Astrocyte of the spinal cord (primary cell): Measurements from ENCODE around the gene NPHP1.
"Not testable (repeated sequence)": the region's sequence is repeated elsewhere in the genome, so short reads cannot be mapped to it uniquely, and the experiment has no call there.

Source experiments
- DNase-seq: peaks from one replicate; pipeline ENCODE4 v3.0.0; 2011; ENCODE audit warnings: low read depth, low spot score
- H3K4me3 ChIP-seq: 2 replicates; pipeline ENCODE4 v1.5.1; 2011; ENCODE audit warnings: low read depth, mild to moderate bottlenecking, low read length, moderate library complexity
- in situ Hi-C: cut with HindIII; loops from 2 replicates; pipeline ENCODE4 v1.10.0; 2017; ENCODE audit warnings: low sequenced_read_pairs
- TF ChIP-seq, protein P1 (sequence below): IDR thresholded peaks from 2 replicates; pipeline ENCODE4 v1.5.1; 2012; ENCODE audit warnings: low read depth, mild to moderate bottlenecking, low read length, inconsistent platforms

The NPHP1 gene

DNA sequence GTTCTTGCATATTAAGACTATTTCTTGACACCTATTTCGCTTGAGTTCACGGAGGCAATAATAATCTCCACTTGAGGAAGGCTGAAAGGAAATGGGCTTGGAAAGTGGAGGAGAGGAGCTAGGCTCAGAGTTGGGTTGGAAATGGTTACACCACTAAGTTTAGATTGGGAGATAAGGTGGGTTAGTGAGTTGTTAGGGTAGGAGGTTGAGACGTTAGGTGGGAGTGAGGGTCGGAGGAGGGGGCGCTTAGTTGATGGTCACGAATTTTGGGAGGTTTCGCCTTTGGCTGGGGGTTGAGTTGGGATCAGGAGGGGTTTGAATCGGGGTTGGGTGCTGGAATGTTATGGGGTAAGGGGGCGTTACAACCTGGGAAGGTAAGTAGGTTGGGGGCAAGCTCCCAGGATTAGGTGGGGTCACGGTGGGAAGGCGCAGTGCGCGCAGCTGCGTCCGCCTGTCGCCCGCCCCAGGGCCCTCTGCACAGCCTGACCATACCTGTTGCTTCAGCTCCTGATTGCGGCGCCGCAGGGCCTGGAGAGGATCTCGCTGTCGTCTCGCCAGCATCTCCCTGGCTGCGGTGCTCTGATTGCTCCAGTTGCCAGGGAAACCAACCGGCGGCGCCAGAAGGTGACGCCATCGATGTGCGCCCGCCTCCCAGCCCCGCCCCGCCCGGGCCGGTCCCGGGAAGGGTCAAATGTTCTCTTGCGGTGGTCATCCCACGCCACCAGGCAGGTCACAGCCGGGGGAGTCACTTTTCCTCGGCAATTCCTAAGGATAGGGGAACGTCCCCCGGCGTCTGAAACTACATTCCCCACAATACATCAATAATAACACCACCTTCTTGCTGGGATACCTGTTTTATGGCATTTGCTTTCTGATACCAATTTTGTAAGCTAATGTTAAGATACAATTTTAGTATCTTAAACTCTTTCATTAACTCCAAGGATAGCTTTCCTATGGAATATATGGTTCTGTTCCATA lies at the start of gene NPHP1:
Gene NPHP1, minus strand, starts transcription at position 606 of the 978 bp plus-strand sequence. Its CDS starts 45 bp downstream, at position 561.
- H3K4me3 ChIP-seq = peak within 1 kb of the TSS; percentile 64
- TF ChIP-seq, protein P1, sequence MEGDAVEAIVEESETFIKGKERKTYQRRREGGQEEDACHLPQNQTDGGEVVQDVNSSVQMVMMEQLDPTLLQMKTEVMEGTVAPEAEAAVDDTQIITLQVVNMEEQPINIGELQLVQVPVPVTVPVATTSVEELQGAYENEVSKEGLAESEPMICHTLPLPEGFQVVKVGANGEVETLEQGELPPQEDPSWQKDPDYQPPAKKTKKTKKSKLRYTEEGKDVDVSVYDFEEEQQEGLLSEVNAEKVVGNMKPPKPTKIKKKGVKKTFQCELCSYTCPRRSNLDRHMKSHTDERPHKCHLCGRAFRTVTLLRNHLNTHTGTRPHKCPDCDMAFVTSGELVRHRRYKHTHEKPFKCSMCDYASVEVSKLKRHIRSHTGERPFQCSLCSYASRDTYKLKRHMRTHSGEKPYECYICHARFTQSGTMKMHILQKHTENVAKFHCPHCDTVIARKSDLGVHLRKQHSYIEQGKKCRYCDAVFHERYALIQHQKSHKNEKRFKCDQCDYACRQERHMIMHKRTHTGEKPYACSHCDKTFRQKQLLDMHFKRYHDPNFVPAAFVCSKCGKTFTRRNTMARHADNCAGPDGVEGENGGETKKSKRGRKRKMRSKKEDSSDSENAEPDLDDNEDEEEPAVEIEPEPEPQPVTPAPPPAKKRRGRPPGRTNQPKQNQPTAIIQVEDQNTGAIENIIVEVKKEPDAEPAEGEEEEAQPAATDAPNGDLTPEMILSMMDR = no peak
- in situ Hi-C loops = no loop called here
- DNase-seq = peak; percentile 81

DNA sequence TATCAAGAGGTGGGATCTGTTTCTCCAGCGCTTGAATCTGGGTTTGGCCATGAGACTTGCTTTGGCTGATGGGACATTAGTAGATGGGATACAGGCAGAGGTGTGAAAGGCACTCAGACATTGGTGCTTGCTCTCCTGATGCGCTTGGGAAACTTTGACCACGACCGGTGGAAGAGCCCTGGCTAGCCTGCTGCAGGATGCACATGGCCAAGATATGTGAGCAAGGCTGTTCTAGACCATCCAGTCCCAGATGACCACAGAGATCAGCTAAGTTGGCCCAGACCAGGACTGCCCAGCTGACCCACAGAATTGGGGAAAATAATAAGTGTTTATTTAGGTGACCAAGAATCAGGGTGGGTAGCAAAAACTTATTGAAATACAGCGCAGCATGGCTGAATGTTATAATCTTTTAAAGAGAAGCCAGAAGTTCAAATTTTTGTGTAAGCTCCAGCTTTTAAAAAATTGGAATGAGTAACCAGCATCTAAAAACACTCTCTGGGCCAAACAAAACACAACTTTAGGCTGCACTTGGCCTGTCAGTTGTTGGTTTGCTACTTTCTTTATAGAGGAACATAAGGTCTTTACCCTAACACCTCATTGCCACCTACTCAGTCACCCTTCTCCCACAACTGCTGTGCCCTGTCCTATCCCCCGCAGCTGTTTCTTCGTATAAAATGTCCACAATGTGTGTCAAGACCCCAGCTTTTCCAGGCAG lies 43.4 kb upstream of the NPHP1 start:
- in situ Hi-C loops, H3K4me3 ChIP-seq: not testable (repeated sequence)
- peak; percentile 27 for DNase-seq

DNA sequence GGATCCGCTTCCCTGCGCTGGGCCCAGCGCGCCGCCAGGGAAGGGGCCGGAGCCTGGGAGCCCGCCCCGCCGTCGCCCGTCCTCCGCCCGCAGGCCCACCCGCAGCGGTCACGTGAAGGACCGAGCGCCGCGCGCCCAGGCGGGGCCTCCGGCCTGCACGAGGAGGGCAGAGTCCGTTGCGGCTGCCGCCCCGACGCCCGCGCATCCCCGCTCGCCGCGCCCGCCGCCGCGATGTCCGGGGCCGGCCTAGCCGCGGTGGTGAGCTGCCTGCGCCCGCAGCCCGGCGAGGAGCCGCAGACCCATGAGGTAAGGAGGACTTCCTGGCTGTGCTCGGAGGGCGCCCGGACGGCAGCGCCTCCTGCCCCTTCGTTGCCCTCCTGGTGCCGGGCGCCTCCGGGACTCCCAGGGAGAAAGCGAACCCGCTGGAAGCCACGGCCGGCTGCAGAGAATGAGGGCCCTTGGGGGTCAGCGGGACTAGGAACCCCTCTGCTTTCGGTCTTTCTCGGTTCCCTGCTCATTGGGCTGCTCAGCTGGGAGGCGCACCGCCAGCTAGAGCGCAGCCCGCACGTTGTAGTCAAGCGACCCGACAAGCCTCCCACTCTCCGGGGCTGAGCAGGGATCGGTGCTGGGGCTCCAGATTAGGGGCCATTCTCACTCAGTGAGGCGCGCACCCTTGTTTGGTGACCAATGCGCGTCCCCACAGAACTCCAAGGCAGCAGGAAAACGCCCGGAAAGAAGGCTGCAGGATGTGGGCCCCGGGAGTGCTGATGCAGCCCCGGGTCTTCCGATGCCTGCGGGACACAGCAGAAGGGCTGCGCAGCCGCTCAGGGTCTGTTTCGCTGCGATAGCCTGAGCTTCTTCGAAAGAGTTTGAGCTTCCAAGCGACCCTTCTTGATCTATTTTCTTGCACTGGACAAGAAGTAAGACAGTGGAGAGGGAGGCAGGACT lies 40.9 kb upstream of the NPHP1 start:
- DNase-seq, H3K4me3 ChIP-seq, in situ Hi-C loops: not testable (repeated sequence)

DNA sequence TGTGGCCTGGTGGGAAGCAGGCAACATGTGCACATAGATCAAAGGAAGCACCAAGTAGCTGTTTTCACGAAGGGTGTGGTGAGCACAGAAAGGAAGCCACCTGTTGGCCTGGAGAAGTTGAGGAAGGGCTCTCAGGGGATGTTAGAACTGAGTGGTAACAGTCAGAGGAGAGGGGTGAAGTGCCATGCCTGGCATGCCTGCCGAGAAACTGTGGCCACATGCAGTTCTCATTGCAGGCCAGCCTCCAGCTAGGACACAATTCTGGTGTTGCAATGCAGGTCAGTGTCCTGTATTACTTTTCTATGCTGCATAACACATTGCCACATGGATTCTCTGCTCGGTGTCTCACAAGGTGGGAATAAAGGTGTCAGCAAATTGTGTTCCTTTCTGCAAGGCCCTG lies 38.5 kb upstream of the NPHP1 start:
- H3K4me3 ChIP-seq, DNase-seq, in situ Hi-C loops: not testable (repeated sequence)

DNA sequence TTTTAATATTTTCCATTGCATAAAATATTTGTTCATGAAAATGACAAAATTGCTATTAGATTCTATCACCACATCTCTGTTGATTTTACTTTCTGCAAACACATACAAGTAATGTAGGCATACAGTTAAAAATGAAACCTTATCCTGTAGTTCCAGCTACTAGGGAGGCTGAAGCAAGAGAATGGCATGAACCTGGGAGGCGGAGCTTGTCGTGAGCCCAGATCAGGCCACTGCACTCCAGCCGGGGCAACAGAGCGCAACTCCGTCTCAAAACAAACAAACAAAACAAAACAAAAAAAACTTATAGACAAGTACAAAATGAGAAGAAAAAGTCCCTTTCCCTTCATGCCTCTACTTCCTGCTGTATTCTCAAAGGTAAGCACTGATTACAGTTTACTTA lies 29.7 kb upstream of the NPHP1 start:
- DNase-seq, H3K4me3 ChIP-seq, in situ Hi-C loops: not testable (repeated sequence)

DNA sequence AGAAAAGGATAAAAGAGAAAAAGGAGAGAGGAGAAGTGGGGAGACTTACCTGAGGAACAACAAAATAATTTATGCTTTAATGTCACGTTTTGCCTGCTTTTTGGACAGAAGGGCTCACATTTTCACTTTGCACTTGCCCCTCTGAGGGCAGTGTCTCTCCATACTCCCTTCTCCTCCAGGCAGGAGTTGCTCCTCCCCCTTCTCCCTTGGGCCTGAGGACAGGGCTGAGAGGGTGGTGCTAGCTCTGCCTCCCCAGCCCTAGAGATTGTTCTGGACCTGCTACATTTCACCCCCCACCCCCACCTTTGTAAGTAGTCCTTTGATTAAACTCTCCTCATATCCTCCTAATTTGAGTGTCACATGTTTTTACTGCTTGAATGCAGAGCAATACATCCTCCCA lies 25.1 kb upstream of the NPHP1 start:
- in situ Hi-C loops, DNase-seq, H3K4me3 ChIP-seq: not testable (repeated sequence)

DNA sequence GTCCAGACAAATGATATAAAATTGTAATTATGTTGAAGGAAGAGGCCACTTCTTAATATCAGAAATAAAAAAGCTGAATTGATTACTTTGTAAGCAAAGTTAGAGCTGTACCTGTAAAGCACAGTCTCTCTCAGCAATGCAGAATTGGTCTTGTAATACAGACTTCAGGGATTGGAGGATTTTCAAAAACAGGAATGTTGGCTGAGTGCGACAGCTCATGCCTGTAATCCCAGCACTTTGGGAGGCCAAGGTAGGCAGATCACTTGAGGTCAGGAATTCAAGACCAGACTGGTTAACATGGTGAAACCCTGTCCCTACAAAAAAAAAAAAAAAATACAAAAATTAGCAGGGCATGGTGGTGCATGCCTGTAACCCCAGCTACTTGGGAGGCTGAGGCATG lies 17.8 kb upstream of the NPHP1 start:
- in situ Hi-C loops, H3K4me3 ChIP-seq, DNase-seq: not testable (repeated sequence)

DNA sequence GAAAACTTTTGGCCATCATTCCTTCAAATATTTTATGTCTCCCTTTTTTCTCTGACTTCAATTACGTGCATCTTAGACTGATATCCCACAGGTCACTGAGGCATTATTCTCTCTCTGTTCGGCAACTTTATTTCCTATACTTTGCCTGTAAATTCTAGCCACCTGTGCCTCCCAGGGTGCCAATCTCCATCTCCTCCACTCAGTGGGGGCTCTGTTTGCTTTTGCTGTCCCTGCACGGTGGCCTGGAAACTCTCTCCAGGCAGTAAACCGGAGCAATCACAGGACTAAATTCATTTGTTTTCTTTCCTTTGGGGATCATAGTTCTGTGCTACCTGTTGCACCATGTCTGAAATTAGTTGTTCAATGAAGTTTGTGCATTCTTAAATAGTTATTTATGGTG lies 17.1 kb upstream of the NPHP1 start:
- in situ Hi-C loops = no loop called here
- TF ChIP-seq, protein P1 = no peak

DNA sequence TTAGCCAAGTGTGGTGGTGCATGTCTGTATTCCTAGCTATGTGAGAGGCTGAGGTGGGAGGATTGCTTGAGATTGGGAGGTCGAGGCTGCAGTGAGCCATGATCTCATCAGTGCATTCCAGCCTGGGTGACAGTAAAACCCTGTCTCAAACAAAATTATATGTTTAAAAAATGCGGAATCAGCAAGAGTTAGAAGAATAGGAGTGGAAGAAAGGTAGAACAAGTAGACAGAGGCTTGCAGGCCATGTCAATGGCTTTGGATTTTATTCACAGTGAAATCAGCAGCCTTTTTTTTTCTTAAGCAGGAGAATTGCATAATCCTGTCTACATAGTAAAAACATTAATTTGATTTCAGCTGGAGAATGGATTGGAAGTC lies 15.4 kb upstream of the NPHP1 start:
- no peak for DNase-seq
- TF ChIP-seq, protein P1 = no peak
- in situ Hi-C loops = no loop called here

More for the DNA sequence above, 17.1 kb upstream of the NPHP1 start:
- H3K4me3 ChIP-seq = no peak overlapping the region
- DNase-seq = no peak

More for the DNA sequence above, 15.4 kb upstream of the NPHP1 start:
- H3K4me3 ChIP-seq = no peak overlapping the region
